ENCODE data around the gene NR2C1.
"Not testable (repeated sequence)": the region's sequence is repeated elsewhere in the genome, so short reads cannot be mapped to it uniquely, and the experiment has no call there.

NR2C1 gene

GRCh38 chr12:94997726-94998125 is 75.7 kb downstream of the NR2C1 start:
- DNase-seq = no peak

GRCh38 chr12:94997061-94997460 is 76.4 kb downstream of the NR2C1 start:
- DNase-seq = no peak

GRCh38 chr12:94994312-94994711 is 79.1 kb downstream of the NR2C1 start:
- no peak for DNase-seq

- DNase-seq = not testable (repeated sequence)
Observed at GRCh38 chr12:94993855-94994254, 79.6 kb downstream of the NR2C1 start.

GRCh38 chr12:94990222-94990621 is 83.2 kb downstream of the NR2C1 start:
- no peak for DNase-seq

GRCh38 chr12:94988471-94988870 is 84.9 kb downstream of the NR2C1 start:
- DNase-seq = no peak

- no peak for DNase-seq
Observed at GRCh38 chr12:94987801-94988200, 85.6 kb downstream of the NR2C1 start.

GRCh38 chr12:94987076-94987669 is 86.2 kb downstream of the NR2C1 start:
- no peak for DNase-seq

- DNase-seq = not testable (repeated sequence)
Observed at GRCh38 chr12:94985099-94985498, 88.3 kb downstream of the NR2C1 start.

GRCh38 chr12:94983321-94983720 is 90.1 kb downstream of the NR2C1 start:
- DNase-seq = no peak

- no peak for DNase-seq
Observed at GRCh38 chr12:94982456-94982855, 91.0 kb downstream of the NR2C1 start.

- DNase-seq = no peak
Observed at GRCh38 chr12:94980577-94980976, 92.8 kb downstream of the NR2C1 start.

GRCh38 chr12:94979941-94980340 is 93.5 kb downstream of the NR2C1 start:
- no peak for DNase-seq

GRCh38 chr12:94977766-94978468 is 95.5 kb downstream of the NR2C1 start:
- no peak for DNase-seq

GRCh38 chr12:94973221-94973620 is 100.2 kb downstream of the NR2C1 start:
- no peak for DNase-seq

- DNase-seq = no peak
Observed at GRCh38 chr12:94972795-94973194, 100.6 kb downstream of the NR2C1 start.

GRCh38 chr12:94971923-94972322 is 101.5 kb downstream of the NR2C1 start:
- DNase-seq = no peak

- DNase-seq = no peak
Observed at GRCh38 chr12:94970560-94970959, 102.9 kb downstream of the NR2C1 start.
